ENCODE results near the gene TNF.

Gene TNF

GRCh38 chr6:31575335-31575901 is at the start of gene TNF:
Gene TNF, plus strand, starts transcription at chr6:31575565. Its CDS starts 177 bp downstream, at chr6:31575742.
- DNase-seq (ENCODE audit: low read depth in 2 of 2, low spot score in 1 of 2), result peak; percentile 62 to 64

DNA sequence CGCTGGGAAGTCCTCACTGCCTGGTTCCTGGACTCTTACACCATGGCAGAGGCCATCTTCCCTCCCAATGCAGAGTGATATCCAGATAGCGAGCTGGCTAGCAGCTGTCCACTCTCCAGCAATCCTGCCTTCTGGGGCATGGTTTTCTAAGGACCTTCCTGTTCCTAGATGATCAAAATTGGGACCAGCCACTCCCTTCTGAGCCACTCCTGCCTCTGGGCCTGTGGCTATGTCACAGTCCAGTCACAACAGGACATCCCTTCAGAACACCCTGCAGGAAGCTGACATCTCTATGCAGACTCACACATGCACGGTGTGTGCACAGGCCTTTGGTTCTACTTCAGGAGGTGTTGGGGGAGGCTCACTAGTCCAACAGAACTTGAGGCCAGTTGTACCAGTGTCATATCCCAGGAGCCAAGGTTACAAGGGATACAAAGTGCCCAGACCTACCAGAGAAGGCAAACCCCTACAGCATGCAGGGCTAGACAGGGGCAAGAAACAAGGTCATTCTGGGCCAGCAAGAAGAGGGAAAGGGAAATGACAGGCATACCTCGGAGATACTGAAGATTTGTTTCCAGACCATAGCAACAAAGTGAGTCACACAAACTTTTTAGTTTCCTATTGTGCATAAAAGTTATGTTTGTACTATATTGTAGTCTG is 49.3 kb upstream of the TNF start:
- DNase-seq (ENCODE audit: low read depth in 2 of 2, low spot score in 1 of 2), result no peak

GRCh38 chr6:31528307-31528777 is 47.0 kb upstream of the TNF start:
- DNase-seq (ENCODE audit: low read depth in 2 of 2, low spot score in 1 of 2), result no peak

DNA sequence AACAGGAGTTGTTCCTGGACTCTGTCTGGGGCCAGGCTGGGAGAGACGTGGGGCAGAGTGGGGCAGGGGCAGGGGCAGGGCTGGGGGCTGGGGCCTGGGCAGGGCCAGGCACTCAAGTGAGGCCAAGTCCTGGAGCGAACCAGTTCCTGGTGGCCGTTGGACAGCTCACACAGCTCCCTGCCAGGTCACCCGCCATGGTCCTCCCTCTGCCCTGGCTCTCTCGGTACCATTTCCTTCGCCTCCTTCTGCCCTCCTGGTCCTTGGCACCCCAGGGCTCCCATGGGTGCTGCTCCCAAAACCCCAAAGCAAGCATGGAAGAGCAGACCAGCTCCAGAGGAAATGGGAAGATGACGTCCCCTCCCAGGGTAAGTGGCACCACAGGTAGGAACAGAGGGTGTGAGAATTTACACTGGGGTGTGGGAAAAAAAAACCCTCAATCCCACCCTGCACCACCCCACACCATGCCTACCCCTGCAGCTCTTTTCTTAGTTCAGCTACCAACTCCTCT is 46.5 kb upstream of the TNF start, which contains the start of gene MCCD1:
MCCD1 (plus strand) TSS at position 142 of the 508 bp plus-strand sequence; CDS start at position 195, 53 bp downstream.
- DNase-seq (ENCODE audit: low read depth in 2 of 2, low spot score in 1 of 2), result no peak

DNA sequence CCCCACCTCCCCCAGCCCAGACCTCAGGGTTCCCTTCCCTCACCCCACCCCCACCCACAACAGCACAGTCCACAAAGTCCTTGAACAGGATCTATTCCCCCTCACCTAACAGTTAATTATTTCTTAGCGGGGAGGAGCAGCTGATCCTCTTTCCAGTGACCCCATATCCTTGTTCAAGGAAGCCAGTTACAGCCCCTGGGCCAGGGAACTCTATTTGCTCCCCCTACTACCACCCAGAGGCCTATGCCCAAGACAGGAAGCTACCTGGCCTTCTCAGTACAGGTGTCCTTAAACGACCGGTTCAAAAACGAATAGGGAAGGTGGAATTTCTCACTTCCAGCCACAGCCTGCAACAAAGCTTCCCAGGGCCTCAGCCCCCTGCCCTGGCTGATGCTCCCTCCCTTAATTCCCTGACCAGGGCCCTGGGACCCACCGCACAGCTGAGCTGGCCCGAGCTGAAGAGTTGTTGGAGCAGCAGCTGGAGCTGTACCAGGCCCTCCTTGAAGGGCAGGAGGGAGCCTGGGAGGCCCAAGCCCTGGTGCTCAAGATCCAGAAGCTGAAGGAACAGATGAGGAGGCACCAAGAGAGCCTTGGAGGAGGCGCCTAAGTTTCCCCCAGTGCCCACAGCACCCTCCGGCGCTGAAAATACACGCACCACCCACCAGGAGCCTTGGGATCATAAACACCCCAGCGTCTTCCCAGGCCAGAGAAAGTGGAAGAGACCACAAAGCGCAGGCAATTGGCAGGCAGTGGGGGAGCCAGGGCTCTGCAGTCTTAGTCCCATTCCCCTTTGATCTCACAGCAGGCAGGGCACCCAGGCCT is 45.8 kb upstream of the TNF start:
- DNase-seq (ENCODE audit: low read depth in 2 of 2, low spot score in 1 of 2), result no peak

- no peak for DNase-seq (ENCODE audit: low read depth in 2 of 2, low spot score in 1 of 2)
Measured at GRCh38 chr6:31530659-31531058, 44.7 kb upstream of the TNF start.

DNA sequence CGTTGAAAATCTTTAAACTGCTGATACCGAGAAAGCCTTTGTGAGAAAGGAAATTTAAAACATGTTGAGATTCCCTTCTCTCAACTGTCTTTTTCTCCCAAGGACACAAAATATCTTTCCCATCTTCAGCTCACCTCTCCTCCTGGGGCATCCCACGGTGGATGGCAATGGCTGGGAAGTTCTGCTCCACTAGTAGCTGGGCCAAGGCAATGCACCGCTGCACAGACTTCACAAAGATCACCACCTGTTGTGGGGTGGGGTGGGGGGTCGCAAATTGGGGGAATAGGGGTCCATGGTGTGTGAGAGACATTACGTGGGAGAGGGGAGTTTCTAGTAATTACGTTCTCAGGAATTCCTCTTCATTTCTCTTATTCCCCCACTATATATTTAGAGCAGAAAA is 44.2 kb upstream of the TNF start:
- no peak for DNase-seq (ENCODE audit: low read depth in 2 of 2, low spot score in 1 of 2)

DNA sequence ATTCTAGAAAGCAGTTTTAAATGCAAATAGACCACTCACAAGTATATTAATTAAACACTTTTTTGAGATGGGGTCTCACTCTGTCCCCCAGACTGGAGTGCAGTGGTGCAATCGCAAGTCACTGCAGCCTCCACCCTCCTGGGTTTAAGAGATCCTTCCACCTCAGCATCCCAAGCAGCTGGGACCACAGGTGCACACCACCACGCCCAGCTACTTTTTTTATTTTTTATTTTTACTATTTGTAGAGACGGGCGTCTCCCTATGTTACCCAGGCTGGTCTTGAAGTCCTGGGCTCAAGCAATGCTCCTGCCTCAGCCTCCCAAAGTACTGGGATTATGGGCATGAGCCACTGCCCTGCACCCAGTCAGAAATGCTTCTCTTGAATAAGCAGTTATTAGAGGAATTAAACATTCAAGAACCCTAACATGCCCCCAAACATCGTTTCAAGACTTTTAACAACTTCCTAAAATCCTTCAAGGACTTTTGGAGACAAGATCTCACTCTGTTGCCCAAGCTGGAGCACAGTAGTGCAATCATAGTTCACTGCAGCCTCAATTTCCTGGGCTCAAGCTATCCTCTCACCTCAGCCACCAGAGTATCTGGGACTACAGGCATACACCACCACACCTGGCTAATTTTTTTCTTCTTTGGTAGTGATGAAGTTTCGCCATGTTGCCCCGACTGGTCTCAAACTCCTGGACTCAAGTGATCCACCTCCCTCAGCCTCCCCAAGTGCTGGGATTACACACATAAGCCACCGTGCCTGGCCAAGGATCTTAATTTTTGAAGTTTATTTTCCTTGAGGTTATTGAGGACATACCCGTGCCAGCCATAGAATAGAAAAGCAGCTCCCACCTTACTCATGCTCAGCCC is 43.4 kb upstream of the TNF start:
- no peak for DNase-seq (ENCODE audit: low read depth in 2 of 2, low spot score in 1 of 2)

GRCh38 chr6:31532644-31533454 is 42.5 kb upstream of the TNF start:
- no peak for DNase-seq (ENCODE audit: low read depth in 2 of 2, low spot score in 1 of 2)

DNA sequence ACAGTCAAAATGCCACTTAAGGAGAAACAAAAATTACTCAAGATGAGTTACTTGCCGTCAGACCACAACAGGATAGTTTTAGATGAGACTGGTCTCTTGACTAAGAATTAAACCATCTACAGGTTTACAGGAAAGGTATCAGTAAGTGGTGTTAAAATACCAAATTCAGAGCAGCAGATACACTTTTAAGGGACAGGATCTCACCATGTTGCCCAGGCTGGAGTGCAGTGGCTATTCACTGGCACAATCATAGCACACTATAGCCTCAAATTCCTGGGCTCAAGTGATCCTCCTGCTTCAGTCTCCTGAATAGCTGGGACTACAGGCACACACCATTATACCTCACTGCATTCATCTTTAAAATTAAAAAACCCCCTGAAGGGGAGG is 41.9 kb upstream of the TNF start:
- no peak for DNase-seq (ENCODE audit: low read depth in 2 of 2, low spot score in 1 of 2)

DNA sequence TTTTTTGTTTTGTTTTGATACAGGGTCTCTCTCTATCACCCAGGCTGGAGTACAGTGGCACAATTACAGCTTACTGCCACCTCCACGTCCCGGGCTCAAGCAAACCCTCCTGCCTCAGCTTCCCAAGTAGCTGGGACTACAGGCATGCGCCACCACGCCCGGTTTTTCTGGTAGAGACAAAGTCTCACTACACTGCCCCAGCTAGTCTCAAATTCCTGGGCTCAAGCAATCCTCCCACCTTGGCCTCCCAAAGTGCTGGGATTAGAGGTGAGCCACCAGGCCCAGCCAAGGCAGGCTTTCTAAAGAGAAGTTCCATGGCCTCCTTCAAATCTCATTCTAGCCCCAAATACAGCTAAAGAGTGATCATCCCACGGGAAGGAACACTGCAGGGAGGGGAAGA is 41.4 kb upstream of the TNF start:
- no peak for DNase-seq (ENCODE audit: low read depth in 2 of 2, low spot score in 1 of 2)

- DNase-seq (ENCODE audit: low read depth in 2 of 2, low spot score in 1 of 2), result no peak
Measured at GRCh38 chr6:31534521-31535040, 40.8 kb upstream of the TNF start.

- DNase-seq (ENCODE audit: low read depth in 2 of 2, low spot score in 1 of 2), result no peak
Measured at GRCh38 chr6:31535538-31536324, 39.6 kb upstream of the TNF start.

GRCh38 chr6:31538805-31539400 is 36.5 kb upstream of the TNF start:
- no peak for DNase-seq (ENCODE audit: low read depth in 2 of 2, low spot score in 1 of 2)

DNA sequence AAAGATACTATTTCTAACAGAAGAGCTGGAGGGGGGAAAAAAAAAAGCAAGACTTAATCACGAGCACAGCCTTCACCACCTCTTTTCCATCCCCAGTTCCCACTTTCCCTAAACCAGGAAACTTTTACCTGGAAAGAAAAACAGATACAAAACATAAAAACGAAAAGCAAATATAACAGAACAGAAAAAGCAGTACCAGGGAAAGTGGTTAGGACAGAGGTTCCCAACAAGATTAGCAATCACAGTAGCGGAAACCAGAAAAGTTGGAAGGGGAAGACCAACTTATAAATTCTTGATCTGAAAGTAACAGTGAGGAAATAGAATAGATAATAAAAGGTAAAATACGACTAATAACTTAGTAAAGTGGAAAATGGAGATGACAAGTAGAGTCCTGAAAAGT is 34.7 kb upstream of the TNF start:
- no peak for DNase-seq (ENCODE audit: low read depth in 2 of 2, low spot score in 1 of 2)

GRCh38 chr6:31541059-31541657 is 34.2 kb upstream of the TNF start:
- peak in 1 of 2 donors; percentile 41 for DNase-seq (ENCODE audit: low read depth in 2 of 2, low spot score in 1 of 2)

DNA sequence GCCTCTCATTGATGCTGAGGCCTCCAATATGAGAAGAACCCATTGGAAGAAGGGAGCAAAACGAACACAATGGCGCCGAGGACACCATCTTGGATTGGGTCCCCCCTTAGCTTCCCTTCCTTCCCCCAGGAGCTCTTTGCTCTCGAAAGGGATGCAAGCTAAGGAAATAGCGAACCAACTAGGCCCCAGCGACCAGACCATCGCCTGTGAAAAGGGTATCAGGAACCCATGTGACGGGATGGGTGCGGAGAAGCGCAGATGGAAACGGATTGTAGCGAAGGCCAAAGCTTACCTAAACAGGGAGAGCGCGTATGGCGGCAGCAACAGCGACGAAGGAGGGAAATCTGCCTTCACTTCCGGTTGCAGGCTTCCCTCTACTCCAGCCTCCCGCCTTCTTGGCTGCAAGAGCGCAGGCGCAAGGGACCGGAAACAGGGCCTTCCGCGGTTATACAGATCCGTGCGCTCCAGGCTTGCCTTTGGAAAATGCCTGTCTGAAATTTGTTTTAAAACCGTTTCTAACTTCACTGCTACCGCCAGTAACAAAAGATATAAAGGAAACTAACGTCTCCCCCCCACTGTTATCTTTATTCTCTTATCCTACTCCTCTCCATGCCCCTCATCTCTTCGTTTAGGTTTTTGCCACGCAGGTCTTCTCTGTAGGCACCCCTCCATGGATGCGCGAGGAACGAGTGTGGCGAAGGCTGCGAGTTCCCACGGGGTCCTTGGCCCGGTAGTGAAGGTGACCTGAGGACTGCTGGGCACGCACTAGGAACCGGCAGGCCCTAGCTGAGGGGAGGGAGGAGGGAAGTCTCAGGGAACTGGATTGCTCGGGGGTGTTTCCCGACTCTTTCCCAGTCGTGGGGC is 33.5 kb upstream of the TNF start, which contains the start of gene DDX39B:
DDX39B (minus strand) TSS at position 346 of the 864 bp plus-strand sequence. CDS start 1,471 bp downstream, outside the sequence.
- peak; percentile 82 to 90 for DNase-seq (ENCODE audit: low read depth in 2 of 2, low spot score in 1 of 2)

All from stimulated activated CD8-positive, alpha-beta memory T cell treated with anti-CD3 and anti-CD28 coated beads, Interleukin-4, amount 100 ng/mL, for 4 hours (primary cell).